ENCODE results near the gene ZBTB1.
"Not testable (repeated sequence)": the region's sequence is repeated elsewhere in the genome, so short reads cannot be mapped to it uniquely, and the experiment has no call there.

ZBTB1 gene

GRCh38 chr14:64531567-64531966 lies 27.0 kb downstream of the ZBTB1 start:
- DNase-seq: no peak

GRCh38 chr14:64536488-64537245 lies 32.1 kb downstream of the ZBTB1 start:
- DNase-seq: peak; percentile 51

- peak; percentile 100 for DNase-seq
These were observed 35.9 kb downstream of the ZBTB1 start, which contains the start of gene HSPA2 for GRCh38 chr14:64540208-64541202. Gene HSPA2 (plus strand): TSS chr14:64540741. CDS start chr14:64540850, 109 bp downstream.

- peak; percentile 48 for DNase-seq
These were observed 36.8 kb downstream of the ZBTB1 start for GRCh38 chr14:64541261-64541971.

- DNase-seq: no peak
These were observed 37.6 kb downstream of the ZBTB1 start for GRCh38 chr14:64541972-64542835.

- no peak for DNase-seq
These were observed 38.2 kb downstream of the ZBTB1 start for GRCh38 chr14:64542836-64543201.

- DNase-seq: no peak
These were observed 40.2 kb downstream of the ZBTB1 start for GRCh38 chr14:64544607-64545312.

GRCh38 chr14:64549016-64549415 lies 44.4 kb downstream of the ZBTB1 start:
- peak; percentile 34 for DNase-seq

- peak; percentile 41 for DNase-seq
These were observed 45.4 kb downstream of the ZBTB1 start, which contains the start of gene PPP1R36 for GRCh38 chr14:64549791-64550620. Gene PPP1R36 (plus strand): TSS chr14:64549961. CDS start chr14:64549998, 37 bp downstream.

- no peak for DNase-seq
These were observed 46.2 kb downstream of the ZBTB1 start for GRCh38 chr14:64550621-64551333.

- DNase-seq: no peak
These were observed 50.0 kb downstream of the ZBTB1 start for GRCh38 chr14:64554556-64554955.

GRCh38 chr14:64556526-64556925 lies 52.0 kb downstream of the ZBTB1 start:
- peak; percentile 90 for DNase-seq

- DNase-seq: not testable (repeated sequence)
These were observed 53.6 kb downstream of the ZBTB1 start for GRCh38 chr14:64558216-64558615.

GRCh38 chr14:64561631-64562030 lies 57.1 kb downstream of the ZBTB1 start:
- no peak for DNase-seq

GRCh38 chr14:64562436-64562835 lies 57.9 kb downstream of the ZBTB1 start:
- DNase-seq: no peak

GRCh38 chr14:64563696-64564095 lies 59.1 kb downstream of the ZBTB1 start:
- DNase-seq: no peak

GRCh38 chr14:64566651-64567122 lies 62.1 kb downstream of the ZBTB1 start:
- no peak for DNase-seq

GRCh38 chr14:64569138-64569631 lies 64.6 kb downstream of the ZBTB1 start:
- peak; percentile 50 for DNase-seq

- not testable (repeated sequence) for DNase-seq
These were observed 65.1 kb downstream of the ZBTB1 start for GRCh38 chr14:64569646-64570045.
